ENCODE results near the gene ZBTB7C. TPM values are rescaled to one million over a fixed set of nuclear protein-coding genes. Genes with fewer than 3 reads are reported as not detected.

Gene ZBTB7C
- total RNA-seq, 2 experiments from 2014 or later: not detected

GRCh38 chr18:48139431-48140347 lies 269.5 kb downstream of the ZBTB7C start:
- ChIA-PET CTCF (no interaction called here), POLR2A (no interaction called here)
- H3K4me1 Mint-ChIP-seq (ENCODE audit: low read depth): peaks cover 7% of the 10 kb centered on the region
- ATAC-seq (no peak), DNase-seq (no peak)
- H3K36me3 Mint-ChIP-seq (ENCODE audit: low read depth): no peaks in the 10 kb centered on the region
- H3K27me3 Mint-ChIP-seq: peaks cover 44% of the 10 kb centered on the region
- intact Hi-C loops (cut with micrococcal nuclease): no loop called here
- H3K4me3 Mint-ChIP-seq: no peak overlapping the region
- H3K9me3 Mint-ChIP-seq: no peaks in the 10 kb centered on the region
- no peak for TF ChIP-seq CTCF (IDR thresholded peaks at IDR 0.05)
- H3K27ac Mint-ChIP-seq: no peak overlapping the region

GRCh38 chr18:48138660-48139430 lies 270.3 kb downstream of the ZBTB7C start:
- H3K9me3 Mint-ChIP-seq: no peaks in the 10 kb centered on the region
- no peak for TF ChIP-seq CTCF (IDR thresholded peaks at IDR 0.05)
- no peaks in the 10 kb centered on the region for H3K36me3 Mint-ChIP-seq (ENCODE audit: low read depth)
- DNase-seq: no peak
- H3K27ac Mint-ChIP-seq: no peak overlapping the region
- ChIA-PET CTCF (no interaction called here), POLR2A (no interaction called here)
- intact Hi-C loops (cut with micrococcal nuclease): no loop called here
- H3K4me3 Mint-ChIP-seq: no peak overlapping the region
- H3K4me1 Mint-ChIP-seq (ENCODE audit: low read depth): peaks cover 7% of the 10 kb centered on the region
- ATAC-seq: no peak
- H3K27me3 Mint-ChIP-seq: peaks cover 49% of the 10 kb centered on the region

- POLR2A ChIA-PET: no interaction called here
- no peak for DNase-seq
- TF ChIP-seq CTCF (IDR thresholded peaks at IDR 0.05): no peak
- Mint-ChIP-seq H3K9me3 (no peaks in the 10 kb centered on the region), H3K4me3 (no peak overlapping the region), H3K36me3 (ENCODE audit: low read depth) (no peaks in the 10 kb centered on the region), H3K4me1 (ENCODE audit: low read depth) (peaks cover 7% of the 10 kb centered on the region), H3K27ac (no peak overlapping the region), H3K27me3 (peaks cover 49% of the 10 kb centered on the region)
- CTCF ChIA-PET: no interaction called here
- no peak for ATAC-seq
- intact Hi-C loops (cut with micrococcal nuclease): no loop called here
Measured at GRCh38 chr18:48138210-48138609, 271.0 kb downstream of the ZBTB7C start.

- intact Hi-C loops (cut with micrococcal nuclease): no loop called here
Measured at GRCh38 chr18:48137374-48138081, 271.7 kb downstream of the ZBTB7C start.

More at GRCh38 chr18:48137374-48138081, 271.7 kb downstream of the ZBTB7C start:
- Mint-ChIP-seq H3K9me3 (no peaks in the 10 kb centered on the region), H3K36me3 (ENCODE audit: low read depth) (no peaks in the 10 kb centered on the region), H3K27me3 (peaks cover 52% of the 10 kb centered on the region), H3K4me3 (peak overlapping the region; percentile 28), H3K4me1 (ENCODE audit: low read depth) (peaks cover 7% of the 10 kb centered on the region), H3K27ac (no peak overlapping the region)
- TF ChIP-seq CTCF (IDR thresholded peaks at IDR 0.05): no peak
- POLR2A ChIA-PET: no interaction called here
- CTCF ChIA-PET: no interaction called here
- ATAC-seq (no peak), DNase-seq (no peak)

Measured in activated CD8-positive, alpha-beta T cell treated with anti-CD3 and anti-CD28 coated beads for 36 hours (primary cell).